OCI-LY7 (cell line): ENCODE results near the gene ZNF541. TPM values are rescaled to one million over a fixed set of nuclear protein-coding genes. Genes with fewer than 3 reads are reported as not detected.

ENCODE experiments used
- BruUV-seq: library from RNA; stranded (reverse); fragments of 400-500 nt; replicated peaks from 2 replicates; lab custom pipeline; 2021; lab: Mats Ljungman, UMichigan
- CTCF ChIA-PET: fragments of 300-600 bp; sonication (Branson Sonifier 250); formaldehyde crosslinking; loops from one replicate; lab custom pipeline; 2022; ENCODE audit warnings: antibody characterized with exemption; ENCODE audit not compliant: unreplicated experiment; lab: Charles Lee
- POLR2A ChIA-PET: fragments of 300-600 bp; sonication (Branson Sonifier 250); formaldehyde crosslinking; loops from one replicate; lab custom pipeline; 2022; ENCODE audit warnings: antibody characterized with exemption; lab: Charles Lee
- DNase-seq: peaks from one replicate; pipeline ENCODE4 v3.0.0-alpha.2; 2015; ENCODE audit warnings: low spot score
- H2AFZ ChIP-seq: fragments of 200-600 bp; sonication (generic), shearing (Covaris generic); 2 replicates; pipeline ENCODE4 v1.6.1; 2014; ENCODE audit warnings: mild to moderate bottlenecking, antibody characterized with exemption, low read length, moderate library complexity
- H3K27ac ChIP-seq: fragments of 200-600 bp; sonication (generic); 2 replicates; pipeline ENCODE4 v1.5.1; 2014; ENCODE audit warnings: mixed run types, low read depth, mild to moderate bottlenecking, moderate library complexity, low read length, inconsistent platforms; ENCODE audit not compliant: poor library complexity, severe bottlenecking
- H3K36me3 ChIP-seq: fragments of 200-600 bp; sonication (generic); 2 replicates; pipeline ENCODE4 v1.6.1; 2014; ENCODE audit warnings: mild to moderate bottlenecking, antibody characterized with exemption, low read length, moderate library complexity, mixed read lengths; ENCODE audit not compliant: insufficient read depth
- H3K4me1 ChIP-seq: fragments of 200-600 bp; sonication (generic); 2 replicates; pipeline ENCODE4 v1.5.1; 2014; ENCODE audit warnings: mild to moderate bottlenecking, low read length; ENCODE audit not compliant: insufficient read depth, poor library complexity, severe bottlenecking
- H3K4me2 ChIP-seq: fragments of 200-600 bp; sonication (generic); 2 replicates; pipeline ENCODE4 v1.6.1; 2014; ENCODE audit warnings: mild to moderate bottlenecking, low read length
- H3K4me3 ChIP-seq: fragments of 200-600 bp; sonication (generic); 2 replicates; pipeline ENCODE4 v1.5.1; 2014; ENCODE audit warnings: mild to moderate bottlenecking, low read depth, low read length; ENCODE audit not compliant: poor library complexity, severe bottlenecking
- H3K79me2 ChIP-seq: fragments of 200-600 bp; sonication (generic); 2 replicates; pipeline ENCODE4 v1.6.1; 2016; ENCODE audit warnings: low read depth, mild to moderate bottlenecking, low read length, moderate library complexity, mixed read lengths; ENCODE audit not compliant: insufficient read depth
- H3K9me2 ChIP-seq: fragments of 200-600 bp; sonication (generic); 2 replicates; pipeline ENCODE4 v1.6.1; 2016; ENCODE audit warnings: mild to moderate bottlenecking, low read length, mixed read lengths; ENCODE audit not compliant: insufficient read depth
- H3K9me3 ChIP-seq: fragments of 200-600 bp; sonication (generic); 2 replicates; pipeline ENCODE4 v1.6.1; 2014; ENCODE audit warnings: mild to moderate bottlenecking, mixed run types, low read length, mixed read lengths
- H4K20me1 ChIP-seq: fragments of 200-600 bp; sonication (generic); 2 replicates; pipeline ENCODE4 v1.6.1; 2014; ENCODE audit warnings: mild to moderate bottlenecking, antibody characterized with exemption, low read length, moderate library complexity, mixed read lengths; ENCODE audit not compliant: insufficient read depth
- CTCF ChIP-seq: fragments of 200-600 bp; sonication (generic); conservative IDR thresholded peaks from 2 replicates; pipeline ENCODE4 v1.5.1; 2014; ENCODE audit warnings: mild to moderate bottlenecking, antibody characterized with exemption, low read length, moderate library complexity, mixed read lengths
- EZH2phosphoT487 ChIP-seq: fragments of 200-600 bp; sonication (generic); IDR thresholded peaks from 2 replicates; pipeline ENCODE4 v1.6.1; 2018; ENCODE audit warnings: low read depth, borderline replicate concordance, mild to moderate bottlenecking, mixed run types, antibody characterized with exemption, low read length, moderate library complexity, mixed read lengths
- intact Hi-C: fragments of 100-400 bp; cut with micrococcal nuclease; formaldehyde crosslinking; loops from one replicate; pipeline ENCODE4 v1.10.0; 2022; ENCODE audit not compliant: unreplicated experiment
- total RNA-seq, 2 experiments: library from RNA; depleted of rRNA in 1 of 2; stranded (reverse); fragments of >200 nt in 1 of 2; shearing (Covaris generic) in 1 of 2; gene quantifications; 2 replicates each; pipeline ENCODE4 v1.2.3, GENCODE V29; 2014 to 2022

ZNF541 gene
- total RNA-seq, 2 experiments from 2014 or later, result not detected

DNA sequence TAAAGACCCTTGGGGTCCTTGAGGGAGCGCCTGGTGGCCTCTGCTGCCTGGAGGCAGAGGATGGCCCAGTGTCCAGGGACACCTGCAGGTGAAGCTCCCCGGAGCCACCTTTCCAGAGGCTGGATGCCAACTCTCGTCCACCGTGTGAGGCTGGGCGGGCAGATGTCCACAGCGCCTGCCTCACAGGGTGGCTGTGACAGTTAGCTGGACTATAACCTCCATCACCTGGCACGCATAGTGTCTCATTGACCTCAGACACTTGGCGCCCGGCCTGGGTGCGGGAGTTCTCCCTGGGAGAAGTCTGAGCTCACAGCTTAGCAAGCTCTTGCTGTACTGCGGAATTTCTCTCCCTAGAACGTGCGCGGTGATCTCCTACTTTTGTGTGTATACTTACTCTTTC lies 45.8 kb upstream of the ZNF541 start:
- TF ChIP-seq CTCF (no peak), EZH2phosphoT487 (no peak)
- Histone ChIP-seq H4K20me1 (peaks cover 4% of the 10 kb centered on the region; the same call in 1 of the 2 replicates), H2AFZ (no peak overlapping the region), H3K4me1 (peaks cover 4% of the 10 kb centered on the region), H3K4me3 (no peak overlapping the region), H3K79me2 (peaks cover 64% of the 10 kb centered on the region), H3K9me3 (no peaks in the 10 kb centered on the region), H3K27ac (no peak overlapping the region), H3K36me3 (peaks cover 15% of the 10 kb centered on the region), H3K4me2 (no peak overlapping the region), H3K9me2 (no peaks in the 10 kb centered on the region)
- ChIA-PET CTCF (no interaction called here), POLR2A (interaction anchor here (1.1 kb wide), 1 partner anchor 11 kb away, joined by 3 read pairs; no protein-coding TSS in a partner anchor)
- DNase-seq, result no peak
- BruUV-seq, result no TSS peak
- intact Hi-C loops, result no loop called here

GRCh38 chr19:47615714-47616113 lies 42.8 kb upstream of the ZNF541 start:
- CTCF ChIA-PET, result no interaction called here

More at GRCh38 chr19:47615714-47616113, 42.8 kb upstream of the ZNF541 start:
- no peak overlapping the region for H3K27ac ChIP-seq
- H4K20me1 ChIP-seq, result peaks cover 4% of the 10 kb centered on the region; the same call in 1 of the 2 replicates
- POLR2A ChIA-PET, result no interaction called here
- TF ChIP-seq CTCF (no peak), EZH2phosphoT487 (no peak)
- H3K79me2 ChIP-seq, result peaks cover 83% of the 10 kb centered on the region
- H3K4me1 ChIP-seq, result peaks cover 11% of the 10 kb centered on the region
- no TSS peak for BruUV-seq
- no peaks in the 10 kb centered on the region for H3K9me3 ChIP-seq
- H3K9me2 ChIP-seq, result no peaks in the 10 kb centered on the region
- peaks cover 15% of the 10 kb centered on the region for H3K36me3 ChIP-seq
- no peak for DNase-seq
- H3K4me2 ChIP-seq, result no peak overlapping the region
- intact Hi-C loops, result no loop called here
- H2AFZ ChIP-seq, result no peak overlapping the region
- no peak overlapping the region for H3K4me3 ChIP-seq
